Measurements from ENCODE around the gene SHQ1.

The SHQ1 gene

DNA sequence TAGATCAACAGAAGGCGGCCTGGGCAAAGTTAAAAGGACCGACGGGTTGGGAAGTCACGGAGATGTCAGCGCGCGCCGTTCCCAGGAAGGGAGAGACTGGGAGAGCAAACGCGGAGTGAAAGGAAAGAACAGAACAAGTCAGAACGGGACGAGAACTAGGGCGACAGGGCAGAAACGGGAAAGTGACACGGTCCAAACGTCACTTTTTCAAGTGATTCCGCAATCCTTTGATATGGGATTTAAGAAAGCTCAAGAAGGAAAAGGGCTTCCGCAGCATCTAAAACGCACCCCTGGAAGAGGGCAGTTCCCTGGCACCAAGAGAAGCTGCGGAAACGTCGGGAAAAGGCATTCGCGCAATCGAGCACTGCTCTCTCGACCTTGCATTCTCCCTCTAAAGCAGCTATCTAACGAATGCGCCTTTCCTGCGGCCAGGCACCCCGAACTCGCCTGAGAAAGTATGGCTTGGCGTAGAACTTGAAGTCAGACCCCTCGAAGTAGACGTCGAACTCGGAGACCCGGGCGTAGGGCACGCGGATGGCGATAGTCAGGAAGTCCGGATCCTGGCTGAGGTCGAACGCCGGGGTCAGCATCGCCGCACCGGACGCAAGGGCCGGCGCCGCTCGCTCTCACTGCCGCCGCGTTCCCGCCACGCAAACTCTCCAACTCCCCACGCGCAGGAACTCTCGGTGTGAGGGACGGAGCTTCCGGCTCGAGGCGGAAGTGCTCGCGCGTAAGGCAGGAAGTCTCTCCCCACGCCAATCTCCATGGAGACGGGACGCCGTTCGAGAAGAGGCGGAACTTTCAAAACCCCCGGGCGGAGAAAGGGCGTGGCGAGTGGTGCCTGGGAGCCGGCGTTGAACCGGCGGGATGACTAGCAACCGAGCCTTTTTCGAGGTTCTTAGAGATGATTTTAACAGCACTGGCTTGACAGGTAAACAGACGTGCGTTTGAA lies at the start of gene SHQ1:
SHQ1 (minus strand) TSS at position 695 of the 952 bp plus-strand sequence; CDS start at position 590, 105 bp downstream.
- DNase-seq, result peak; percentile 93

- no peak for DNase-seq
These were observed 49.4 kb upstream of the SHQ1 start for GRCh38 chr3:72897758-72898007.

- DNase-seq, result no peak
These were observed 48.9 kb upstream of the SHQ1 start for GRCh38 chr3:72896996-72897757.

GRCh38 chr3:72894976-72895552 lies 46.8 kb upstream of the SHQ1 start:
- DNase-seq, result no peak

DNA sequence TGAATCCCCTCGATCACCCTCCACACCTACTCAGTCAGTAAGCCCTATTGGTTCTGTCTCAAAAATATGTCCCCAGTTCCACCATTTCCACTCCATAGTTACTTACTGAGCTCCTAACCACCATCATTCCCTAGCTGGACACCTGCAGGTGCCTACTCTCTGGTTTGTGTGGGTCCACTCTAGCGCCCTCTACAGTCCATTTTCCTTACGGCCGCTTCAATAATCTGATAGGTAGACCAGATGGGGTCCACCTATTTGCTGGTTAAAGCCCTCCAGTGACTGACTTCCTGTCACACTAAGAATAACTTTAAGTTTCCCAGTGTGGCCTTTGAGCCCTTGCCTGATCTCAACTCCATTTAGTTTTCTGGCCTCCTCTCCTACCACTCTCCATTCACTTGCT lies 44.6 kb upstream of the SHQ1 start:
- DNase-seq, result no peak

DNA sequence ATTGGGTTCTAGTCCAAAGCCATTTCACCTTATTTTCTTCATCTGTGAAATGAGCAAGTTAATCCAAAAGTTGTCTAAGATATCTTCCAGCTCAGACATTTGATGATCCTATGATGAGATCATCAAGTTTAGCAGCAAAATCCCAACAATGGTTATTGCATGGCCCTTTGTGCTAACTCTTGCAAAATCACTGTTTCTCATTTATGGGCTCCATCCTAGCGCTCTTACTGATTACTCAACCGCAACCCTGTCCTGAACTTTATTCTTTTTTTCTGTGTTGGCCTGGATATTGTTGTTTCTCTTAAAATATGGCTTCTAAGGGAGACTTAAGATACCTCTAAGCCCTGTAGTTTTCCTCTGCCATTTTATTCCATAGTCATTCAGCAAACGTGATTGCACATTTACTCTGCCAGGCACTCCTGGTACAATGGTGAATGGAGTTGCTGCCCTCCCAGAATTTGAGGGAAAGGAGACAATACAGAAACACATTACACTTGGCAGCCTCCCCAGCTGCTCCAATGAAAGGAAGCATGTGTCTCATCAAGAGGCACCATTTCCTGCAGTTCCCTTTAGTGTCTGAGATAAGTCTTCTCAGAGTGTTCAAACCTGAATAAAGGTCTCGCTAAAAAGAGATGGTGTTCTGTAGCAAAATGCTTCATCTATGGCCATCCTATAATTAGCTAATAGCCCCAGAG lies 44.0 kb upstream of the SHQ1 start:
- no peak for DNase-seq

DNA sequence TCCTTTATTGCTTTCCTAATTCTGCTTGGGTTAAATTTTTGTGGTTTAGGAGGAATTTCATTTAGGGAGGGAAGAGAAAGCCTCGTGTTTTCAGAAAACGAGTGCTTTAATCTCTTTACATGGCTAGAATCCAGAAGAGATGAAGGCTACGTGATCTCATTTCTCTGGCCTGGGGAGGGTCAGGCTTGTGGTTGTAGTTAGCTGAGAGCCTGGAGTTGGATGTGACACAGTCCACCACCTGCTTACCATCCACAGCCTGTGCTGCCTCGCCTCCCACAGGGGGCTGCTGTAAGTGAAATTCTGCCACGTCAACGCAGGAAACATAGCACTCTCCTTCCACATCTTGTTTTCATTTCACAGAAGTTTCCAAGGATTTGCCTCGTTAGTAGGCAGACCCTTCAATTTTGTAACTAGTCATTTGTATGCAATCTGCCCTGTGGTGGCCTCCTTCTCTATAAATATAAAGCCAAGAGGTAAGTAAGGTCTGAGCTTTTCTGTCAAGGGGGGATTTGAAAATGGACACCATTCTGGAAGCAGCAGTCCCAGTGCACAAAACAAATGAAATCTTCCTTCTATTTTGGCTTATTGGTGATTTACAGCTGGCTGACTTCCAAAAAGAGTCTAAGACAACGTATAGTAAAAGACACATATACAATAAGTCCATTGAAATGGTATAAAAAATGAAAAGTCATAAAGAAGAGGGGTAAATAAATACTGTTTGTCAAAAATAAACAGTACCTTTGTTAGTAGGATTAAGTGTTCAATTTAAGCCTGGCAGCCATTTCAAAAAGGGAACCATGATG lies 43.0 kb upstream of the SHQ1 start:
- DNase-seq, result no peak

DNA sequence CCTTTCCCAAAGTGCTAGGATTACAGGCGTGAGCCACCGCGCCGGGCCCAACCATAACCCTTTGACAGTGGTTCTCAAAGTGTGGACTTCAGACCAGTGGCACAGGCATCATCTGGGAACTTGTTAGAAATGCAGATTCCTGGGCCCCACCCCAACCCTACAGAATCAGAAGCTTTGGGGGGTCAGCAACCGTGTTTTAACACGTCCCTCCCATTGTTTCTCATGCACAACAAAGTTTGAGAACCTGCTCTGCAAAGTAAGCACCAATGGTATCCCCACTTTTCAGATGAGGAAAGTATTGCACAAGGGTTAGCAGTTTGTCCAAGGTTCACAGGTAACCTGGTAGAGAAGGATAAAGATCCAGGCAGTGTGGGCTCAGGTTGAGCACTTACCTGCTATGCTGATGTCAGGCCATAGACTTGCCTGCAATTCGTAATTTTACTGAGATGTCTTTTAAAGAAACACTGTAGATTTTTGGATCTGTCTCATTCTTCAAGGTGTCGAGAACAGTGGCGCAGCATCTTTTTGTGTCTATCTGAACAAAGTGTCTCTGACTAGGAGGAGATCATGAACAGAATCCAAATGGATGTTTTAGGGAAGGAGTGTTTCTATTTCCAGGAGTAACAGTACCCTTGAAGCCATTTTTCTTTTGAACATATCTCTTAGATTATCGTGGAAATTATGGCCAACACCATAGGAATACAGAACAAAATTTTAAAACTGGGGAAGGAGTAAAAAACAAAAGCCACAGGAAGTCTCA lies 42.1 kb upstream of the SHQ1 start:
- DNase-seq, result no peak

GRCh38 chr3:72889310-72890165 lies 41.3 kb upstream of the SHQ1 start:
- DNase-seq, result no peak

- DNase-seq, result no peak
These were observed 40.5 kb upstream of the SHQ1 start for GRCh38 chr3:72888546-72889309.

- DNase-seq, result no peak
These were observed 39.7 kb upstream of the SHQ1 start, which contains the start of gene GXYLT2 for GRCh38 chr3:72887705-72888545. Gene GXYLT2 (plus strand): TSS chr3:72888046. CDS start chr3:72888234, 188 bp downstream.

DNA sequence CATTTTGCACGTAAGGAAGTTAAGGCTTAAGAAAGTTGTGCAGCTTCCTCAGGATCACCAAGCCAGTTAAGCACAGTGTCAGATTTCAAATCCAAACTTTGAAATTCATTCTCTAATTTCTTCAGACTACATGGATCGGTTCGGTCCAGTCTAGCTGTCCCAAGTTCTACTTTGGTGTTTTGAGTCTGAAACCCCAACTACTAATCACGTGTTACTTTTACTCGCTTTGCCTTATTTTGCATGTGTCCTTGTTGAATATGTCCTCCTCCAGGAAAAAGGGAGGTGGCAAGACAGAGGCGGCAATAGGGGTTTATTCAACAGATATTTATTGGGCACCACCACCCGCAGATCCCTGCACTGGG lies 39.1 kb upstream of the SHQ1 start:
- no peak for DNase-seq

- no peak for DNase-seq
These were observed 23.9 kb upstream of the SHQ1 start for GRCh38 chr3:72872183-72872582.

- no peak for DNase-seq
These were observed 14.3 kb upstream of the SHQ1 start for GRCh38 chr3:72862314-72863090.

DNA sequence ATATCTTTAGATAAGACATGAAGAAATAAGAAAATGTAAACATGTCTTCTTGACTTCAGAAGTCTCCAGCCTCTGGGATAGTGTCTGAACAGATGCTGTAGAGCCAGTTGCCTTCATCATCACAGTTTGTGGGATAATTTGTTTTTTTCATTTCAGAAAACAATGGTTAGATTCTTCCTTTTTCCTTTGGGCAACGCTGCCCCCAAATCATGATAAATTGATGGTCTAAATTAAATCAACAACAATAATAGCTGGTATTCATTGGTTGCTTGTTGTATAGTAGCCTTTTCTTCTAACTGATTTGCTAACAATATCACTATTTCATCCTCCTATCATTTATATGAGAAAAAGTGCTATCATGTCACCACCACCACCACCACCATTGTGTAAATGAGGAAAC lies 12.6 kb upstream of the SHQ1 start:
- no peak for DNase-seq

- no peak for DNase-seq
These were observed 11.8 kb upstream of the SHQ1 start for GRCh38 chr3:72860053-72860452.

- no peak for DNase-seq
These were observed 6.8 kb upstream of the SHQ1 start for GRCh38 chr3:72855001-72855400.

DNA sequence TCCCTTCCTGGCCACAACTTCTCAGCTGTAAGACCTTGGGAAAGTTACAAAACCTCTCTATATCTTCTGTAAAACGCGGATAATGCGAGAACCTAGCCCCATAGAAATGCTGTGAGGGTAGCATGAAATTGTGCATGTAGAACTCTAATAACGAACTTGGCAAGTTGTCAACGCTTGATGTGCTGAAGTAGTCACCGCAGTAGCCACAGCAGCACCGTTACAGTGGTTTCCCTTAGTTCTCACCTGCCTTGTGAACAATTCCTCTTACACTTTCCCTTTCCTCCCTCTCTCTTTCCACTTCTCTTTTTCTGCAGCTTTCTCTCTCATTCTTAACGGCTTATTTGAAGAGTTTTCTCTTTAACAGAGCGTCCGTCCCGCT lies 447 bp upstream of the SHQ1 start:
- peak; percentile 42 for DNase-seq
